H1 (cell line): ENCODE data around the gene LCE3E. TPM values are rescaled to one million over a fixed set of nuclear protein-coding genes. Genes with fewer than 3 reads are reported as not detected.

Experiments
- CTCF ChIA-PET: fragments of 300-600 bp; sonication (Branson Sonifier 250); formaldehyde crosslinking; loops from one replicate; lab custom pipeline; 2021; ENCODE audit not compliant: partially characterized antibody; lab: Charles Lee
- POLR2A ChIA-PET: fragments of 300-600 bp; sonication (Branson Sonifier 250); formaldehyde crosslinking; loops from one replicate; lab custom pipeline; 2021; ENCODE audit warnings: inconsistent platforms; ENCODE audit not compliant: partially characterized antibody; lab: Charles Lee
- DNase-seq, 2 experiments: peaks; one replicate each; pipeline versions ENCODE4 v3.0.0 to v3.0.0-alpha.2; 2010 to 2022; ENCODE audit warnings: low spot score in 2 of 2, low read depth in 1 of 2, mixed read lengths in 1 of 2
- FAIRE-seq: peaks from 2 replicates; lab custom pipeline; 2011; peaks lifted over from hg19 to GRCh38; lab: Jason Lieb, UNC
- H2AFZ ChIP-seq: 2 replicates; pipeline ENCODE4 v1.8.1; 2012; ENCODE audit warnings: low read length, inconsistent platforms
- H2AK5ac ChIP-seq: 2 replicates; pipeline ENCODE4 v1.6.1; 2013; ENCODE audit warnings: low read depth, low read length
- H2BK120ac ChIP-seq: replicated peaks from 2 replicates; pipeline ENCODE3; 2013; ENCODE audit warnings: low read depth, low read length, inconsistent platforms
- H2BK12ac ChIP-seq: 2 replicates; pipeline ENCODE4 v1.6.1; 2013; ENCODE audit warnings: low read depth, low read length
- H2BK15ac ChIP-seq: 2 replicates; pipeline ENCODE4 v1.6.1; 2013; ENCODE audit warnings: low read length
- H2BK20ac ChIP-seq: 2 replicates; pipeline ENCODE4 v1.6.1; 2013; ENCODE audit warnings: low read length
- H2BK5ac ChIP-seq: 2 replicates; pipeline ENCODE4 v1.6.1; 2013; ENCODE audit warnings: low read depth, low read length
- H3K14ac ChIP-seq: 2 replicates; pipeline ENCODE4 v1.6.1; 2013; ENCODE audit warnings: inconsistent platforms; ENCODE audit not compliant: insufficient read length
- H3K18ac ChIP-seq: 2 replicates; pipeline ENCODE4 v1.6.1; 2013; ENCODE audit warnings: low read length; ENCODE audit errors: extremely low read depth
- H3K23ac ChIP-seq: 2 replicates; pipeline ENCODE4 v1.6.1; 2013; ENCODE audit warnings: inconsistent platforms; ENCODE audit not compliant: insufficient read length
- H3K23me2 ChIP-seq: 2 replicates; pipeline ENCODE4 v1.6.1; 2013; ENCODE audit warnings: low read depth, low read length
- H3K27ac ChIP-seq: 2 replicates; pipeline ENCODE4 v1.6.1; 2011; ENCODE audit warnings: low read depth, low read length, inconsistent platforms
- H3K27me3 ChIP-seq, 4 experiments: replicated peaks in 1 of 4; 1 replicate in 1 of 4; 2 replicates in 3 of 4; pipeline versions ENCODE4 v1.6.1 to v1.8.1; 2011 to 2013; ENCODE audit warnings: low read length in 3 of 4, mild to moderate bottlenecking in 3 of 4, inconsistent platforms in 2 of 4, mixed read lengths in 2 of 4, moderate library complexity in 1 of 4; ENCODE audit not compliant: control insufficient read depth in 3 of 4, insufficient read depth in 3 of 4; ENCODE audit errors: extremely low read depth in 1 of 4
- H3K36me3 ChIP-seq, 4 experiments: 2 replicates each; pipeline versions ENCODE4 v1.6.1 to v1.8.1; 2011 to 2013; ENCODE audit warnings: mild to moderate bottlenecking in 4 of 4, low read length in 3 of 4, moderate library complexity in 2 of 4, control low read depth in 1 of 4, inconsistent platforms in 1 of 4; ENCODE audit not compliant: insufficient read depth in 4 of 4, control insufficient read depth in 2 of 4
- H3K4ac ChIP-seq: replicated peaks from 2 replicates; pipeline ENCODE3; 2013; ENCODE audit warnings: low read length, low read depth, mixed read lengths, inconsistent platforms; ENCODE audit not compliant: insufficient read length
- H3K4me1 ChIP-seq, 4 experiments: replicated peaks in 1 of 4; 1 replicate in 1 of 4; 2 replicates in 3 of 4; pipeline versions ENCODE4 v1.6.1 to v1.8.1; 2011 to 2013; ENCODE audit warnings: low read length in 3 of 4, inconsistent platforms in 2 of 4, mixed read lengths in 1 of 4; ENCODE audit not compliant: insufficient read depth in 4 of 4, control insufficient read depth in 3 of 4
- H3K4me2 ChIP-seq, 2 experiments: 2 replicates each; pipeline versions ENCODE4 v1.6.1 to v1.8.1; 2011 to 2013; ENCODE audit warnings: low read depth in 2 of 2, low read length in 2 of 2, control low read depth in 1 of 2, inconsistent platforms in 1 of 2, mild to moderate bottlenecking in 1 of 2; ENCODE audit not compliant: insufficient read depth in 1 of 2
- H3K4me3 ChIP-seq, 4 experiments: fragments of 200-600, 300-600 bp in 1 of 4; sonication (generic), shearing (Covaris generic), sonication (Bioruptor Twin) in 1 of 4; 2 replicates each; pipeline versions ENCODE4 v1.5.1 to v1.8.1; 2011 to 2016; ENCODE audit warnings: low read length in 4 of 4, low read depth in 3 of 4, control low read depth in 2 of 4, inconsistent platforms in 2 of 4, mild to moderate bottlenecking in 2 of 4, mixed read lengths in 1 of 4, moderate library complexity in 1 of 4; ENCODE audit not compliant: insufficient read depth in 2 of 4; ENCODE audit errors: extremely low read depth in 1 of 4
- H3K56ac ChIP-seq: replicated peaks from 2 replicates; pipeline ENCODE3; 2013; ENCODE audit warnings: low read depth, mild to moderate bottlenecking, mixed read lengths, low read length, inconsistent platforms; ENCODE audit not compliant: insufficient read length
- H3K79me1 ChIP-seq: 2 replicates; pipeline ENCODE4 v1.6.1; 2013; ENCODE audit warnings: low read depth, low read length, control low read depth
- H3K79me2 ChIP-seq, 2 experiments: 2 replicates each; pipeline versions ENCODE4 v1.6.1 to v1.8.1; 2012 to 2013; ENCODE audit warnings: low read length in 2 of 2, mild to moderate bottlenecking in 2 of 2, inconsistent platforms in 1 of 2; ENCODE audit not compliant: insufficient read depth in 2 of 2, control insufficient read depth in 1 of 2
- H3K9ac ChIP-seq, 4 experiments: replicated peaks in 1 of 4; 1 replicate in 1 of 4; 2 replicates in 3 of 4; pipeline versions ENCODE4 v1.6.1 to v1.8.1; 2011 to 2013; ENCODE audit warnings: low read depth in 3 of 4, low read length in 3 of 4, control low read depth in 2 of 4, mild to moderate bottlenecking in 2 of 4, moderate library complexity in 2 of 4, inconsistent platforms in 1 of 4; ENCODE audit errors: extremely low read depth in 1 of 4
- H3K9me3 ChIP-seq, 2 experiments: 2 replicates each; pipeline versions ENCODE4 v1.6.1 to v1.8.1; 2012 to 2013; ENCODE audit warnings: mild to moderate bottlenecking in 2 of 2, moderate library complexity in 2 of 2, control low read depth in 1 of 2, inconsistent platforms in 1 of 2, low read depth in 1 of 2, low read length in 1 of 2, mixed read lengths in 1 of 2; ENCODE audit not compliant: insufficient read depth in 2 of 2
- H4K20me1 ChIP-seq, 2 experiments: replicated peaks in 1 of 2; 2 replicates each; pipeline versions ENCODE3 to v1.8.1; 2011 to 2013; ENCODE audit warnings: inconsistent platforms in 2 of 2, low read length in 2 of 2, mild to moderate bottlenecking in 1 of 2; ENCODE audit not compliant: insufficient read depth in 2 of 2, control insufficient read depth in 1 of 2
- H4K5ac ChIP-seq: 2 replicates; pipeline ENCODE4 v1.6.1; 2013; ENCODE audit warnings: low read length, low read depth, mixed read lengths, inconsistent platforms; ENCODE audit not compliant: insufficient read length
- H4K8ac ChIP-seq: 2 replicates; pipeline ENCODE4 v1.8.0; 2013; ENCODE audit warnings: mild to moderate bottlenecking, moderate library complexity, low read length, inconsistent platforms; ENCODE audit not compliant: insufficient read depth; ENCODE audit errors: extremely low read depth
- H4K91ac ChIP-seq: replicated peaks from 2 replicates; pipeline ENCODE3; 2013; ENCODE audit warnings: low read length, mixed read lengths, inconsistent platforms; ENCODE audit not compliant: insufficient read length
- CBX8 ChIP-seq: fragments of 300-800, 300-1000 bp; sonication (generic); IDR thresholded peaks from 2 replicates; pipeline ENCODE4 v1.7.1; 2016; ENCODE audit warnings: low read depth, low read length, borderline replicate concordance
- SAP30 ChIP-seq: fragments of 300-600 bp; sonication (generic); IDR thresholded peaks from 2 replicates; pipeline ENCODE4 v1.7.1; 2012; ENCODE audit warnings: low read length, moderate library complexity, mild to moderate bottlenecking, inconsistent platforms; ENCODE audit not compliant: insufficient read depth, insufficient replicate concordance
- WGBS, 2 experiments: shearing (Covaris generic) in 1 of 2; methylation state at CpG; one replicate each; pipeline versions ENCODE4 v1.1.6 to v1.1.7; 2013 to 2015; ENCODE audit warnings: low lambda C conversion rate in 2 of 2, mixed read lengths in 2 of 2, inconsistent platforms in 1 of 2, low coverage in 1 of 2, missing lambda C conversion rate in 1 of 2; ENCODE audit not compliant: insufficient replicate concordance in 2 of 2, insufficient coverage in 1 of 2, insufficient read length in 1 of 2; ENCODE audit errors: extremely low coverage in 1 of 2, missing lambda C conversion rate in 1 of 2; 5-methylcytosine and 5-hydroxymethylcytosine counted together
- polyA plus RNA-seq, 7 experiments: library from polyadenylated mRNA; depleted of rRNA in 3 of 7; stranded (reverse) in 5 of 7; unstranded in 2 of 7; fragments of >200 nt in 5 of 7; fragments of 200-250 nt in 2 of 7; gene quantifications; 1 replicate in 5 of 7; 2 replicates in 1 of 7; 4 replicates in 1 of 7; pipeline versions ENCODE4 v1.2.1 to v1.2.3, GENCODE V29; 2011 to 2013; ENCODE audit warnings: missing spikeins in 2 of 7, mixed read lengths in 2 of 7
- total RNA-seq: library from RNA; stranded (reverse); fragmentation: NEBNext Ultra II Directional; extraction: Animal tissue kit (Norgen Biotek cat#: 25700); gene quantifications from 2 replicates; pipeline ENCODE4 v1.2.1, GENCODE V29; 2021
- TF ChIP-seq, protein P1 (sequence below): IDR thresholded peaks from 2 replicates; pipeline ENCODE4 v1.6.1; 2012; ENCODE audit warnings: low read length, inconsistent platforms

Gene LCE3E
- total and polyA plus RNA-seq, 2 of the 8 experiments (the other 6 are each of a cell fraction or from before 2014, with no cell fraction given) = not detected

DNA sequence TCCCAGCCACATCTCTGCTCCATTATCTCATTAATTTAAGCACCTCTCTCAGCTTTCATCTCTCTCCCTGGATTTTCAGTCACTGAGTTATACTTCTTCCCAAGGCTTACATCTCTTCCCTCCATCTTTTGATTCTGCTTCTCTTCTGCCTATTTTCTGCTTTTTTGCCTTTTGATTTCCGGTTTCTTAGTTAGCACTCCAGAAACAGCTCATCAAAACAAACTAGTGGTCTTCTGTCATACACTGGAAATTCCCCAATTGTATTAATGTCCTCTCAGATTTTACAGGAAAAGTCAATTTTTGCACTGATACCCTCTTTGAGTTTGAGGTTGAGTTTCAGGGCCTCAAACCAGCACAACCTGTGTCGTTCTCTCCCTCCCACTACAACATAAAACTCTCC lies 1.5 kb downstream of the LCE3E start:
- no peaks in the 10 kb centered on the region; the same call in 1 of the 2 replicates for H3K23me2 ChIP-seq
- H3K4me1 ChIP-seq = no peaks in the 10 kb centered on the region
- no peak overlapping the region for H4K91ac ChIP-seq
- no peak overlapping the region for H3K9ac ChIP-seq
- H4K20me1 ChIP-seq = no peaks in the 10 kb centered on the region
- H3K4me2 ChIP-seq = no peak overlapping the region
- H3K27ac ChIP-seq = no peak overlapping the region
- TF ChIP-seq, protein P1, sequence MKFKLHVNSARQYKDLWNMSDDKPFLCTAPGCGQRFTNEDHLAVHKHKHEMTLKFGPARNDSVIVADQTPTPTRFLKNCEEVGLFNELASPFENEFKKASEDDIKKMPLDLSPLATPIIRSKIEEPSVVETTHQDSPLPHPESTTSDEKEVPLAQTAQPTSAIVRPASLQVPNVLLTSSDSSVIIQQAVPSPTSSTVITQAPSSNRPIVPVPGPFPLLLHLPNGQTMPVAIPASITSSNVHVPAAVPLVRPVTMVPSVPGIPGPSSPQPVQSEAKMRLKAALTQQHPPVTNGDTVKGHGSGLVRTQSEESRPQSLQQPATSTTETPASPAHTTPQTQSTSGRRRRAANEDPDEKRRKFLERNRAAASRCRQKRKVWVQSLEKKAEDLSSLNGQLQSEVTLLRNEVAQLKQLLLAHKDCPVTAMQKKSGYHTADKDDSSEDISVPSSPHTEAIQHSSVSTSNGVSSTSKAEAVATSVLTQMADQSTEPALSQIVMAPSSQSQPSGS = no peak
- TF ChIP-seq SAP30 (no peak), CBX8 (no peak)
- no peak overlapping the region for H2BK5ac ChIP-seq
- no peak for DNase-seq
- no peak overlapping the region for H4K8ac ChIP-seq
- WGBS, 2 experiments = 50% methylated on average over 2 of the region's 2 CpGs; no CpG with 5 or more reads in 1 of the 2 experiments
- no peak overlapping the region for H2AK5ac ChIP-seq
- no peak overlapping the region for H3K4ac ChIP-seq
- no peak for FAIRE-seq
- no peak overlapping the region for H2BK12ac ChIP-seq
- H3K56ac ChIP-seq = no peak overlapping the region
- no peak overlapping the region for H3K4me3 ChIP-seq
- no peak overlapping the region for H2BK15ac ChIP-seq
- no peak overlapping the region for H2AFZ ChIP-seq
- H2BK120ac ChIP-seq = no peak overlapping the region
- H2BK20ac ChIP-seq = no peak overlapping the region
- H3K9me3 ChIP-seq = peaks cover 70 to 78% of the 10 kb centered on the region in 2 experiments
- no peak overlapping the region for H3K14ac ChIP-seq
- POLR2A ChIA-PET = no interaction called here
- H3K79me2 ChIP-seq = no peaks in the 10 kb centered on the region
- H3K27me3 ChIP-seq = no peaks in the 10 kb centered on the region
- no peak overlapping the region for H4K5ac ChIP-seq
- CTCF ChIA-PET = interaction anchor here (1.3 kb wide), 1 partner anchor 218 kb away, joined by 3 read pairs; no protein-coding TSS in a partner anchor
- no peaks in the 10 kb centered on the region for H3K79me1 ChIP-seq
- H3K23ac ChIP-seq = no peak overlapping the region
- H3K18ac ChIP-seq = no peak overlapping the region
- H3K36me3 ChIP-seq = no peaks in the 10 kb centered on the region
